MCF 10A (cell line): ENCODE data around the gene TM4SF20. TPM values are rescaled to one million over a fixed set of nuclear protein-coding genes. Genes with fewer than 3 reads are reported as not detected.

ENCODE experiments used
- BruUV-seq: library from RNA; stranded (reverse); fragments of 400-500 nt; replicated peaks from 2 replicates; lab custom pipeline; 2021; lab: Mats Ljungman, UMichigan
- CTCF ChIA-PET: fragments of 300-600 bp; sonication (Branson Sonifier 250); formaldehyde crosslinking; extraction: SDS; loops from one replicate; lab custom pipeline; 2021; ENCODE audit warnings: antibody characterized with exemption, inconsistent platforms; lab: Yijun Ruan, JAX
- POLR2A ChIA-PET: fragments of 300-600, 350-650 bp; sonication (Branson Sonifier 250); formaldehyde crosslinking; extraction: SDS; loops from one replicate; lab custom pipeline; 2020; ENCODE audit warnings: antibody characterized with exemption, inconsistent platforms; lab: Yijun Ruan, JAX
- DNase-seq: peaks from one replicate; pipeline ENCODE4 v3.0.0-alpha.2; 2018; ENCODE audit not compliant: unreplicated experiment
- H3K27ac Mint-ChIP-seq: one replicate; pipeline ENCODE4 v1.8.0; 2022; ENCODE audit warnings: mild to moderate bottlenecking, low read depth, mixed read lengths; ENCODE audit not compliant: unreplicated experiment
- H3K27me3 Mint-ChIP-seq: one replicate; pipeline ENCODE4 v1.8.0; 2022; ENCODE audit warnings: mixed read lengths; ENCODE audit not compliant: insufficient read depth, unreplicated experiment
- H3K36me3 Mint-ChIP-seq: one replicate; pipeline ENCODE4 v1.8.0; 2022; ENCODE audit warnings: mild to moderate bottlenecking, moderate library complexity, mixed read lengths; ENCODE audit not compliant: insufficient read depth, unreplicated experiment
- H3K4me1 Mint-ChIP-seq: one replicate; pipeline ENCODE4 v1.8.0; 2022; ENCODE audit warnings: mixed read lengths; ENCODE audit not compliant: insufficient read depth, unreplicated experiment
- H3K4me3 Mint-ChIP-seq: one replicate; pipeline ENCODE4 v1.8.0; 2022; ENCODE audit warnings: mild to moderate bottlenecking, moderate library complexity, mixed read lengths; ENCODE audit not compliant: unreplicated experiment
- H3K9me3 Mint-ChIP-seq: one replicate; pipeline ENCODE4 v1.8.0; 2022; ENCODE audit warnings: mixed read lengths; ENCODE audit not compliant: unreplicated experiment
- CTCF ChIP-seq: fragments of 200-600 bp; IDR thresholded peaks from one replicate; pipeline ENCODE4 v1.8.0; 2022; ENCODE audit warnings: antibody characterized with exemption, mild to moderate bottlenecking; ENCODE audit not compliant: unreplicated experiment
- intact Hi-C: fragments of 100-400 bp; cut with micrococcal nuclease; formaldehyde crosslinking; loops from 2 replicates; pipeline ENCODE4 v1.14.1; 2022
- total RNA-seq: library from RNA; stranded (reverse); gene quantifications from 2 replicates; pipeline ENCODE4 v1.2.3, GENCODE V29; 2022

The TM4SF20 gene
- total RNA-seq, 1 experiment from 2014 or later = not detected

GRCh38 chr2:227351639-227352038 is 27.5 kb downstream of the TM4SF20 start:
- no peak for TF ChIP-seq CTCF
- no peak for DNase-seq
- Mint-ChIP-seq H3K4me3 (no peak overlapping the region), H3K9me3 (no peaks in the 10 kb centered on the region), H3K27me3 (no peaks in the 10 kb centered on the region), H3K36me3 (peaks cover 54% of the 10 kb centered on the region), H3K4me1 (no peaks in the 10 kb centered on the region), H3K27ac (peak overlapping the region; percentile 32)
- intact Hi-C loops = no loop called here
- ChIA-PET POLR2A (interaction anchor here (0.8 to 0.9 kb wide), 2 partner anchors 10 to 11 kb away, joined by 3 read pairs; no protein-coding TSS in a partner anchor), CTCF (interaction anchor here (0.6 kb wide), 2 partner anchors 9 to 497 kb away, joined by 3 read pairs; no protein-coding TSS in a partner anchor)
- BruUV-seq = no TSS peak

GRCh38 chr2:227349989-227350612 is 29.0 kb downstream of the TM4SF20 start:
- H3K27ac Mint-ChIP-seq = no peak overlapping the region
- H3K27me3 Mint-ChIP-seq = no peaks in the 10 kb centered on the region
- no peaks in the 10 kb centered on the region for H3K9me3 Mint-ChIP-seq
- peaks cover 39% of the 10 kb centered on the region for H3K36me3 Mint-ChIP-seq
- TF ChIP-seq CTCF = no peak
- no peak for DNase-seq
- ChIA-PET CTCF (interaction anchor here (1.0 kb wide), 1 partner anchor 308 kb away, joined by 3 read pairs; no protein-coding TSS in a partner anchor), POLR2A (interaction anchor here (0.7 to 1.2 kb wide), 2 partner anchors 14 to 30 kb away, joined by 3 to 4 read pairs; no protein-coding TSS in a partner anchor)
- BruUV-seq = no TSS peak
- H3K4me3 Mint-ChIP-seq = no peak overlapping the region
- H3K4me1 Mint-ChIP-seq = no peaks in the 10 kb centered on the region
- intact Hi-C loops = no loop called here

- Mint-ChIP-seq H3K4me1 (no peaks in the 10 kb centered on the region), H3K4me3 (no peak overlapping the region), H3K27ac (no peak overlapping the region), H3K9me3 (no peaks in the 10 kb centered on the region), H3K27me3 (no peaks in the 10 kb centered on the region), H3K36me3 (peaks cover 38% of the 10 kb centered on the region)
- BruUV-seq = no TSS peak
- intact Hi-C loops = no loop called here
- no peak for DNase-seq
- ChIA-PET CTCF (interaction anchor here (0.6 to 1.0 kb wide), 3 partner anchors 8 to 62 kb away, joined by 3 read pairs; no protein-coding TSS in a partner anchor), POLR2A (interaction anchor here (0.7 to 1.3 kb wide), 3 partner anchors 8 to 23 kb away, joined by 3 read pairs; no protein-coding TSS in a partner anchor)
- TF ChIP-seq CTCF = no peak
Observed at GRCh38 chr2:227348324-227348723, 30.8 kb downstream of the TM4SF20 start.

- DNase-seq = no peak
- no peaks in the 10 kb centered on the region for H3K4me1 Mint-ChIP-seq
- no peak overlapping the region for H3K27ac Mint-ChIP-seq
- intact Hi-C loops = no loop called here
- H3K27me3 Mint-ChIP-seq = no peaks in the 10 kb centered on the region
- ChIA-PET CTCF (interaction anchor here (0.9 kb wide), 1 partner anchor 12 kb away, joined by 4 read pairs; no protein-coding TSS in a partner anchor), POLR2A (interaction anchor here (1.1 to 1.4 kb wide), 2 partner anchors 8 to 31 kb away, joined by 3 to 4 read pairs; no protein-coding TSS in a partner anchor)
- H3K4me3 Mint-ChIP-seq = no peak overlapping the region
- BruUV-seq = no TSS peak
- peaks cover 46% of the 10 kb centered on the region for H3K36me3 Mint-ChIP-seq
- TF ChIP-seq CTCF = no peak
- no peaks in the 10 kb centered on the region for H3K9me3 Mint-ChIP-seq
Observed at GRCh38 chr2:227347117-227347516, 32.0 kb downstream of the TM4SF20 start.
